SW 1271 (cell line): Measurements from ENCODE around the gene PROSER1.
A peak's percentile ranks its signal among the peaks of the same experiment; 100 is the strongest.
"Not testable (repeated sequence)": the region's sequence is repeated elsewhere in the genome, so short reads cannot be mapped to it uniquely, and the experiment has no call there.

Experiments
- DNase-seq, 2 experiments: peaks; one replicate each; lab custom pipeline; 2025; lab: John Stamatoyannopoulos, UW

PROSER1 gene

GRCh38 chr13:39037880-39038568, at the start of gene PROSER1, which contains the start of gene NHLRC3:
PROSER1 (minus strand) TSS chr13:39038089; CDS start chr13:39037242, 847 bp downstream.
NHLRC3 (plus strand) TSS chr13:39038456; CDS start chr13:39038640, 184 bp downstream.
- DNase-seq: peak; percentile 52 to 88

- DNase-seq: not testable (repeated sequence)
These were observed 48.5 kb upstream of the PROSER1 start for GRCh38 chr13:39086251-39086945.

GRCh38 chr13:39073983-39074382, 36.1 kb upstream of the PROSER1 start:
- no peak for DNase-seq

GRCh38 chr13:39072842-39073241, 35.0 kb upstream of the PROSER1 start:
- DNase-seq: no peak

GRCh38 chr13:39062004-39062403, 24.1 kb upstream of the PROSER1 start:
- DNase-seq: no peak

GRCh38 chr13:39058040-39058439, 20.2 kb upstream of the PROSER1 start:
- no peak for DNase-seq

- no peak for DNase-seq
These were observed 18.1 kb upstream of the PROSER1 start for GRCh38 chr13:39056018-39056417.

GRCh38 chr13:39054112-39054511, 16.2 kb upstream of the PROSER1 start:
- DNase-seq: no peak

GRCh38 chr13:39052944-39053343, 15.1 kb upstream of the PROSER1 start:
- no peak for DNase-seq

GRCh38 chr13:39051157-39051556, 13.3 kb upstream of the PROSER1 start:
- peak; percentile 12 to 52 for DNase-seq

GRCh38 chr13:39049274-39049673, 11.4 kb upstream of the PROSER1 start:
- DNase-seq: no peak

- no peak for DNase-seq
These were observed 10.9 kb upstream of the PROSER1 start for GRCh38 chr13:39048806-39049205.

- no peak for DNase-seq
These were observed 9.7 kb upstream of the PROSER1 start for GRCh38 chr13:39047560-39047959.

GRCh38 chr13:39044536-39044935, 6.6 kb upstream of the PROSER1 start:
- no peak for DNase-seq

GRCh38 chr13:39040206-39040605, 2.3 kb upstream of the PROSER1 start:
- DNase-seq: no peak

- DNase-seq: no peak
These were observed 1.2 kb upstream of the PROSER1 start for GRCh38 chr13:39039041-39039440.

- no peak for DNase-seq
These were observed 711 bp upstream of the PROSER1 start for GRCh38 chr13:39038569-39039030.

GRCh38 chr13:39037410-39037879, 444 bp downstream of the PROSER1 start:
- DNase-seq: no peak

GRCh38 chr13:39036212-39036611, 1.7 kb downstream of the PROSER1 start:
- DNase-seq: no peak

- no peak for DNase-seq
These were observed 2.1 kb downstream of the PROSER1 start for GRCh38 chr13:39035799-39036198.

- no peak for DNase-seq
These were observed 2.7 kb downstream of the PROSER1 start for GRCh38 chr13:39035204-39035603.

GRCh38 chr13:39034085-39034484, 3.8 kb downstream of the PROSER1 start:
- DNase-seq: no peak

GRCh38 chr13:39032150-39032549, 5.7 kb downstream of the PROSER1 start:
- DNase-seq: no peak
